K562 treated with DMSO at 1 percent for 4 hours (cell line): Measurements from ENCODE around the gene ZNF491. TPM values are rescaled to one million over a fixed set of nuclear protein-coding genes. Genes with fewer than 3 reads are reported as not detected.

Experiments used
- total RNA-seq: library from RNA; unstranded; fragments of 300-600 nt; gene quantifications from 2 replicates; pipeline ENCODE4 v1.2.3, GENCODE V29; 2022; ENCODE audit not compliant: insufficient read depth

ZNF491 gene
- 0.33 TPM in 1 of 2 replicates, not detected in the other for total RNA-seq

DNA sequence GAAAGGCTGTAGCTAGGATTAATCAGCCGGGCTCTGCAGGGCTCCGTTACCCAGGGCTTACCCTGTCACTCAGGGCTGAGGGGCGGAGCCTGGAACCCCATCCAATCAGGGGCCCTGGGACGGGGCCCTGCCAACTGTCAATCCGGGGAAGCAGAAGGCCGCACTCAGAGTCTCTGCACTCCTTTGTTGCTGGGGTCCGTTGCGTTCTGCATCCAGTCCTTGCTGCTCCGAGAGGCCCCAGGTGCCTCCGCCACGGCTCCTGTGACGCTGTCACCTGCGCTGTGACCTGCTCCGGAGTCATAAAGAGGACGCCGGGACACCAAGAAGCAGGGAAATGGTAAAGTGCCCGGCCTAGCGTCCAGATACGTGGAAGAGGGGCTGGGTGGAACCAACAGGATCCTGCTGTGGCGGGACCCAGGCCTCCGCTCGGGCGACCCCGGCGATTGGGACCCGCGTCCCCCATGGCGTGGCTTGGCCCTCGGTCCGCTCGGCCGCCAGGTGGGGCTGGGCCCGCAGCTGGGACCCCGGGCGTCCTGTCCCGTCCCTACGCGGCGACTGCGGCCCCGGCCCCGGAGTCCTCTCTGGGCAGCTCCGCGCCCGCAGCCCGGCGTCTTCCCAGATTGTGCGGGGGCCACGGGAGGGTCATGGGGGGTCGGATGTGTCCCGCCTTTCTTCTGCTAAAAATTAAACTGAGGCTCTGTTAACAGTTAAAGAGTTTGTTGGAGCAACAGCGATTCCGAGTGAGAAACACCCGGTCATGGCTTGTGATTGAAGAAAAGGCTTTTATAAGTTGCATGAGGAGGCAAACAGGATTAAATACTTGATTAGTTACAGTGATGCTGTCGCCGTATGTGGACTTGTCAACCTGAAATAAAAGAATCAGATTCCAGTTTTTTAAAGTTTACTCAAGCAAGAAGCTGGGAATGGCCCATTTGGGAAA lies at the start of gene ZNF491:
TSS of gene ZNF491 (plus strand) at position 133 of the 940 bp plus-strand sequence. CDS start 7,431 bp downstream, outside the sequence.

DNA sequence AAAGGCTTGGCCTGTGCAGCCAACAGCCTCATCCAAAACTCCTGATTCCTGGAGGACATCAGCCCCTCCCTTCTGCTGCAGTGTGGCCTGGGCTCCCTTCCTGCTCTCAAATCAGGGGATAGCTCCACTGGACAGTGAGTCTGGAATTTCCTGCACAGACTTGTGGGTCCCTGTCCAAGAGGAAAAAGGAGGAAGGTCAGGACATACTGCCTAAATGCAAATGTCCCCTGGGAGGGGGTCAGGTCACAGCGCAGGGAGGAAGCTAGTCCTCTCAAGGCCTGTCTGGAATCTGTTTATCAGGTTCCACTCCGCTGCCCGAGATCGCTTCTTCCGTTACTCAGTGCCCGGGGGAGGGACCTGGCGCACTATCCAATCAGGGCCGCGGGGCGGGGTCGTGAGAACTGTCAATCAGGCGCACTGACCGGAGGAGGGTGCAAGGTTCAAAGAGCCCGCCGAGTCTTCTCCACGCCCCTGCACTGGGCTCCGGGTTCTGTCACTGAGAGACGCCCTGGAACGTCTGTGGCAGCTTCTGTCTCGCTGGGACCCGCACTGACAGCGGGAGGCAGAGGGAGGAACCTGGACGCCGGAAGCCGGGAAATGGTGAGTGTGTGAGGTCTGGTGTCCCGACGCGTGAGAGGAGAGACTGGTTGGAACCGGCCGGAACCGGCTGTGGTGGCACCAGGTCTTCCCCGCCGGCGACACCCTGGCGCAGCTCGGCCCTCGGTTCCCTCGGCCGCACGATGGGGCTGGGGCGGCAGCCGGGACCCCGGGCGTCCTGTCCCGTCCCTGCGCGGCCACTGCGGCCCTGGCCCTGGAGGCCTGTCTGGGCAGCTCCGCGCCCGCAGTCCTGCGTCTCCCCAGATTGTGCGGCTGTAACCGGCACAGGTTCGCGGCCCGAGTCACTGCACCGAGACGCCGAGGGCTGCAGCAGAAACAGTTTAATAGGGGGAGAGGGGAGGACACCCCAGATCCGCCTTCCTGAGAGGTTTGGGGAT lies 31.4 kb upstream of the ZNF491 start, which contains the start of gene ZNF441:
TSS of gene ZNF441 (plus strand) at position 404 of the 995 bp plus-strand sequence. CDS start at position 598, 194 bp downstream.

DNA sequence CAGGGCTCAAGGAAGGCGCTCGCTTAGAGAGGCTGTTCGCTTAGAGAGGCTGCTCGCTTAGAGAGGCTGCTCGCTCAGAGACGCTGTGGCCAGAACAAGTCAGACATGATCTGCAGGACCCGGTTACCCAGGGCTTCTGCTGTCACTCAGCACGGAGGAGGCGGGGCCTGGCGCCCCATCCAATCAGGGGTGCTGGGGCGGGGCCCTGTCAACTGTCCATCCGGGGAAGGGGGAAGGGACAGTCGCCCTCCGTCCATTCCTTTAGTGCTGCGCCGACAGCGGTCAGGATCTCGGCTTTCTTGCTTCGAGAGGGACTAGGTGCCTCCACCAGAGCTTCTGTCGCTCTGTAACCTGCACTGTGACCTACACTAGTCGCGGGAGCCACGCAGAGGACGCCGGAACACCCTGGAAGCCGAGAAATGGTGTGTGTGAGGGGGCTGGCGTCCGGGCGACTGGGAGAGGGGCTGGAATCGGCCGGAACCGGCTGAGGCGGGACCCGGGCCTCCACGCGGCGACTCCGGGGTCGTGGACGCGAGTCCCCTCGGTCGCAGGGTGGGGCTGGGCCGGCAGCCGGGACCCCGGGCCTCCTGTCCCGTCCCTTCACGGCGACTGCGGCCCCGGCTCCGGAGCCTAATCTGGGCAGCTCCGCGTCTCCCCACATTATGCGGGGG lies 15.8 kb downstream of the ZNF491 start, which contains the start of gene ZNF440:
TSS of gene ZNF440 (plus strand) at position 245 of the 671 bp plus-strand sequence. CDS start at position 420, 175 bp downstream.

DNA sequence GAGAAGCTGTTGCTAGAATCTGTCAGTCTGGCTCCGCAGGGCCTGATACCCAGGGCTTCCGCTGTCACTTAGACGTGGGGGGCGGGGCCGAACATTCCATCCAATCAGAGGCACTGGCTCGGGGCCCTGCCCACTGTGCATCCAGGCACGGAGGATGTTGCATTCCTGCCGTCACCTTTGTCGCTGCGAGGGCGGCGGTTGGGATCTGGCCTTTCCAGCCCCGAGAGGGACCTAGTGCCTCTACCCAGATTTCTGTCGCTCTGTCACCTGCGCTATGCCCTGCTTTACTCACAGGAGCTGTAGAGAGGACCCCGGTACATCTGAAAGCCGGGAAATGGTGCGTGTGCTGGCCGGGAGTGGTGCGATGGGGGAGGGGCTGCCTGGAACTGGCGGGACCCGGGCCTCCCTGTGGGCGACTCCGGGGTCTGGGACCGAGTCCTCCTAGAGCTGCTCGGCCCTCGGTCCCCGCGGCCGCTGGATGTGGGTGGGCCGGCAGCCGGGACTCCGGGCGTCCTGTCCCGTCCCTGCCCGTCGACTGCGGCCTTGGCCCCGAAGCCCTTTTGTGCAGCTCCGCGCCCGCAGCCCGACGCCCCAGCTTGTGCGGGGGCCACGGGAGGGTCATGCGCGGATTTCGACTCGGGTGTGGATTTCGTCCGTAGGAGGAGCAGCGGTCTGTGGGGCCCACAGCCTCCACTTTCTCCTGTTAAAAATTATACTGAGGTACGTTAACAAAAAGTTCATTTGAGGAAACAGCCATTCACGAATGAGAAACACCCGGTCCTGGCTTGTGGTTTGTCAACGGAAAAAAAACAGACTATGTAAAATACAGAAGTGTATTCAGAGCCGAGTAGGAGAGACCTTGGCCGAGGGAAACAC lies 50.5 kb downstream of the ZNF491 start, which contains the start of gene ZNF439:
TSS of gene ZNF439 (plus strand) at position 133 of the 876 bp plus-strand sequence. CDS start at position 275, 142 bp downstream.

Other genes with a start within 250 kb of the ZNF491 start
- gene ELOF1, start 239.3 kb upstream of the ZNF491 start, total RNA-seq: 119 and 127 TPM in 2 replicates
- 117 and 159 TPM in 2 replicates for gene ACP5, start 220.9 kb upstream of the ZNF491 start, total RNA-seq
- 9.3 and 10.1 TPM in 2 replicates for gene ZNF627, start 201.0 kb upstream of the ZNF491 start, total RNA-seq
- 11.9 and 15.0 TPM in 2 replicates for gene ZNF823, start 59.6 kb upstream of the ZNF491 start, total RNA-seq
- 2.7 and 3.1 TPM in 2 replicates for gene ZNF441, start 31.5 kb upstream of the ZNF491 start, total RNA-seq
- 6.1 and 7.3 TPM in 2 replicates for gene ZNF440, start 15.8 kb downstream of the ZNF491 start, total RNA-seq
- 0.63 TPM in 1 of 2 replicates, not detected in the other for gene ZNF439, start 50.2 kb downstream of the ZNF491 start, total RNA-seq
- gene ZNF69, start 89.3 kb downstream of the ZNF491 start, total RNA-seq: 2.1 and 2.2 TPM in 2 replicates
- 4.5 and 6.6 TPM in 2 replicates for gene ZNF700, start 126.6 kb downstream of the ZNF491 start, total RNA-seq
- 0.23 TPM in 1 of 2 replicates, not detected in the other for gene ZNF763, start 166.5 kb downstream of the ZNF491 start, total RNA-seq
- 1.7 and 2.3 TPM in 2 replicates for gene ZNF433, start 237.2 kb downstream of the ZNF491 start, total RNA-seq